Stimulated activated naive CD8-positive, alpha-beta T cell treated with anti-CD3 and anti-CD28 coated beads, Interleukin-15, Interleukin-2, amounts not matched to agents 100 U/mL and 50 U/mL, for 24 hours (primary cell): Measurements from ENCODE around the gene MEX3A.

ENCODE experiments used
- ATAC-seq: fragments of 150-1000 bp; cut with Tn5 transposase; one replicate; pipeline ENCODE4 v1.10.0; 2021
- DNase-seq: peaks from one replicate; pipeline ENCODE4 v3.0.0; 2021

Gene MEX3A

GRCh38 chr1:156102633-156103511 lies 20.6 kb upstream of the MEX3A start:
- DNase-seq (no peak), ATAC-seq (no peak)

- DNase-seq, result no peak
- ATAC-seq, result no peak
Measured at GRCh38 chr1:156101880-156102279, 19.6 kb upstream of the MEX3A start.

GRCh38 chr1:156100205-156100995 lies 18.1 kb upstream of the MEX3A start:
- ATAC-seq (no peak), DNase-seq (no peak)

GRCh38 chr1:156099282-156099681 lies 17.0 kb upstream of the MEX3A start:
- no peak for DNase-seq
- ATAC-seq, result no peak

GRCh38 chr1:156098784-156099183 lies 16.5 kb upstream of the MEX3A start:
- no peak for ATAC-seq
- no peak for DNase-seq

GRCh38 chr1:156097499-156098178 lies 15.4 kb upstream of the MEX3A start:
- peak; percentile 51 for ATAC-seq
- DNase-seq, result peak; percentile 68

GRCh38 chr1:156096640-156097391 lies 14.6 kb upstream of the MEX3A start:
- DNase-seq (peak; percentile 93), ATAC-seq (peak; percentile 85)

- ATAC-seq, result no peak
- peak; percentile 38 for DNase-seq
Measured at GRCh38 chr1:156095906-156096508, 13.7 kb upstream of the MEX3A start.

- ATAC-seq (no peak), DNase-seq (no peak)
Measured at GRCh38 chr1:156091610-156092009, 9.3 kb upstream of the MEX3A start.

- DNase-seq, result peak; percentile 92
- peak; percentile 94 for ATAC-seq
Measured at GRCh38 chr1:156090840-156091188, 8.5 kb upstream of the MEX3A start.

GRCh38 chr1:156090138-156090839 lies 8.0 kb upstream of the MEX3A start:
- DNase-seq (no peak), ATAC-seq (peak; percentile 33)

GRCh38 chr1:156089704-156090103 lies 7.4 kb upstream of the MEX3A start:
- DNase-seq (no peak), ATAC-seq (no peak)

- DNase-seq, result no peak
- no peak for ATAC-seq
Measured at GRCh38 chr1:156086256-156086662, 4.0 kb upstream of the MEX3A start.

- no peak for ATAC-seq
- DNase-seq, result no peak
Measured at GRCh38 chr1:156083800-156084790, 1.8 kb upstream of the MEX3A start.

GRCh38 chr1:156081917-156082308 lies 352 bp downstream of the MEX3A start:
- ATAC-seq (no peak), DNase-seq (no peak)

GRCh38 chr1:156081180-156081916 lies 917 bp downstream of the MEX3A start:
- ATAC-seq (no peak), DNase-seq (no peak)

- ATAC-seq (no peak), DNase-seq (no peak)
Measured at GRCh38 chr1:156080863-156081179, 1.4 kb downstream of the MEX3A start.

GRCh38 chr1:156080241-156080862 lies 1.9 kb downstream of the MEX3A start:
- no peak for ATAC-seq
- no peak for DNase-seq

- DNase-seq (no peak), ATAC-seq (no peak)
Measured at GRCh38 chr1:156079762-156080161, 2.5 kb downstream of the MEX3A start.
